ENCODE data around the gene ZNF808. TPM values are rescaled to one million over a fixed set of nuclear protein-coding genes. Genes with fewer than 3 reads are reported as not detected.
"Not testable (repeated sequence)": the region's sequence is repeated elsewhere in the genome, so short reads cannot be mapped to it uniquely, and the experiment has no call there.

The ZNF808 gene
- polyA plus RNA-seq, 1 of the 3 experiments (the other 2 are of a cell fraction) = 3.3 TPM

- Histone ChIP-seq H3K27ac (ENCODE audit: low read depth in 2 of 2, low read length in 1 of 2) (no peak overlapping the region), H4K20me1 (ENCODE audit: insufficient read depth) (no peaks in the 10 kb centered on the region), H3F3A (replicated peaks; ENCODE audit: insufficient read depth) (no peaks in the 10 kb centered on the region), H3K9ac (no peak overlapping the region), H3K4me2 (no peak overlapping the region), H2AFZ (ENCODE audit: low read depth) (no peak overlapping the region), H3K4me1 (ENCODE audit: control insufficient read depth in 1 of 2, insufficient read depth in 2 of 2, low read depth in 1 of 2, low read length in 1 of 2) (no peaks in the 10 kb centered on the region), H3K27me3 (ENCODE audit: insufficient read depth) (no peaks in the 10 kb centered on the region), H3K9me3 (no peaks in the 10 kb centered on the region), H3K9me2 (no peaks in the 10 kb centered on the region), H3K36me3 (replicated peaks in 1 of 2; ENCODE audit: control insufficient read depth in 1 of 2, insufficient read depth in 2 of 2, low read length in 1 of 2) (no peaks in the 10 kb centered on the region), H3K4me3 (ENCODE audit: low read depth in 2 of 2, low read length in 1 of 2) (no peak overlapping the region), H3K79me2 (ENCODE audit: insufficient read depth) (no peaks in the 10 kb centered on the region)
- 74% methylated on average over 8 of the region's 8 CpGs for WGBS (ENCODE audit: low lambda C conversion rate)
- ChIA-PET POLR2A (no interaction called here), CTCF (no interaction called here)
- no peak for TF ChIP-seq RAD21 (IDR thresholded peaks at IDR 0.05; ENCODE audit: low read length)
- TF ChIP-seq IRF3 (IDR thresholded peaks at IDR 0.05; ENCODE audit: low read depth, low read length) = no peak
- TF ChIP-seq MEF2A (IDR thresholded peaks at IDR 0.05; ENCODE audit: borderline replicate concordance, low read depth) = no peak
- no peak for TF ChIP-seq TAF1 (IDR thresholded peaks at IDR 0.05; ENCODE audit: borderline replicate concordance, low read depth, low read length)
- TF ChIP-seq SMC3 (IDR thresholded peaks at IDR 0.05; ENCODE audit: low read depth, low read length) = no peak
- no peak for TF ChIP-seq REST (IDR thresholded peaks at IDR 0.05; ENCODE audit: low read depth, low read length)
- TF ChIP-seq CTCF (IDR thresholded peaks at IDR 0.05) = no peak
- no peak for TF ChIP-seq GABPA (IDR thresholded peaks at IDR 0.05; ENCODE audit: low read depth)
- no peak for TF ChIP-seq TCF12 (IDR thresholded peaks at IDR 0.05)
- TF ChIP-seq NFIC (IDR thresholded peaks at IDR 0.05; ENCODE audit: borderline replicate concordance) = no peak
- TF ChIP-seq FOXJ3 (CRISPR knock-in tag; IDR thresholded peaks at IDR 0.05) = no peak
- no peak for TF ChIP-seq NRF1 (IDR thresholded peaks at IDR 0.05; ENCODE audit: low read depth, low read length)
- TF ChIP-seq POLR2AphosphoS5 (IDR thresholded peaks at IDR 0.05; ENCODE audit: low read depth, low read length) = no peak
- TF ChIP-seq EZH2phosphoT487 (IDR thresholded peaks at IDR 0.05; ENCODE audit: borderline replicate concordance, low read depth) = no peak
- TF ChIP-seq FOXM1 (IDR thresholded peaks at IDR 0.05; ENCODE audit: low read depth) = no peak
- no peak for TF ChIP-seq SIN3A (IDR thresholded peaks at IDR 0.05; ENCODE audit: borderline replicate concordance, low read depth, low read length)
- TF ChIP-seq USF2 (IDR thresholded peaks at IDR 0.05; ENCODE audit: borderline replicate concordance, low read depth, low read length) = no peak
- TF ChIP-seq JUND (IDR thresholded peaks at IDR 0.05) = no peak
- no peak for TF ChIP-seq MAX (IDR thresholded peaks at IDR 0.05; ENCODE audit: low read depth)
- TF ChIP-seq RFX5 (IDR thresholded peaks at IDR 0.05; ENCODE audit: low read length) = no peak
- no peak for DNase-seq
Measured at GRCh38 chr19:52498571-52498970, 28.9 kb upstream of the ZNF808 start.

GRCh38 chr19:52500474-52500873 is 27.0 kb upstream of the ZNF808 start:
- H3K4me1 ChIP-seq (ENCODE audit: control insufficient read depth in 1 of 2, insufficient read depth in 2 of 2, low read depth in 1 of 2, low read length in 1 of 2); H3K9me3 ChIP-seq; H3K36me3 ChIP-seq (replicated peaks in 1 of 2; ENCODE audit: control insufficient read depth in 1 of 2, insufficient read depth in 2 of 2, low read length in 1 of 2); DNase-seq; H2AFZ ChIP-seq (ENCODE audit: low read depth); H3K9me2 ChIP-seq; H3K9ac ChIP-seq; H3K27ac ChIP-seq (ENCODE audit: low read depth in 2 of 2, low read length in 1 of 2); H3K4me2 ChIP-seq; H3F3A ChIP-seq (replicated peaks; ENCODE audit: insufficient read depth); H3K27me3 ChIP-seq (ENCODE audit: insufficient read depth); H3K79me2 ChIP-seq (ENCODE audit: insufficient read depth); CTCF ChIA-PET; H4K20me1 ChIP-seq (ENCODE audit: insufficient read depth); POLR2A ChIA-PET; H3K4me3 ChIP-seq (ENCODE audit: low read depth in 2 of 2, low read length in 1 of 2): not testable (repeated sequence)
- WGBS (ENCODE audit: low lambda C conversion rate) = 39% methylated on average over 3 of the region's 3 CpGs
